H1 (cell line): ENCODE results near the gene TYW1B. TPM values are rescaled to one million over a fixed set of nuclear protein-coding genes. Genes with fewer than 3 reads are reported as not detected.
"Not testable (repeated sequence)": the region's sequence is repeated elsewhere in the genome, so short reads cannot be mapped to it uniquely, and the experiment has no call there.

Experiments
- CTCF ChIA-PET: fragments of 300-600 bp; sonication (Branson Sonifier 250); formaldehyde crosslinking; loops from one replicate; lab custom pipeline; 2021; ENCODE audit not compliant: partially characterized antibody; lab: Charles Lee
- POLR2A ChIA-PET: fragments of 300-600 bp; sonication (Branson Sonifier 250); formaldehyde crosslinking; loops from one replicate; lab custom pipeline; 2021; ENCODE audit warnings: inconsistent platforms; ENCODE audit not compliant: partially characterized antibody; lab: Charles Lee
- DNase-seq, 2 experiments: peaks; one replicate each; pipeline versions ENCODE4 v3.0.0 to v3.0.0-alpha.2; 2010 to 2022; ENCODE audit warnings: low spot score in 2 of 2, low read depth in 1 of 2, mixed read lengths in 1 of 2
- FAIRE-seq: peaks from 2 replicates; lab custom pipeline; 2011; peaks lifted over from hg19 to GRCh38; lab: Jason Lieb, UNC
- H2AFZ ChIP-seq: 2 replicates; pipeline ENCODE4 v1.8.1; 2012; ENCODE audit warnings: low read length, inconsistent platforms
- H2AK5ac ChIP-seq: 2 replicates; pipeline ENCODE4 v1.6.1; 2013; ENCODE audit warnings: low read depth, low read length
- H2BK120ac ChIP-seq: replicated peaks from 2 replicates; pipeline ENCODE3; 2013; ENCODE audit warnings: low read depth, low read length, inconsistent platforms
- H2BK12ac ChIP-seq: 2 replicates; pipeline ENCODE4 v1.6.1; 2013; ENCODE audit warnings: low read depth, low read length
- H2BK15ac ChIP-seq: 2 replicates; pipeline ENCODE4 v1.6.1; 2013; ENCODE audit warnings: low read length
- H2BK20ac ChIP-seq: 2 replicates; pipeline ENCODE4 v1.6.1; 2013; ENCODE audit warnings: low read length
- H2BK5ac ChIP-seq: 2 replicates; pipeline ENCODE4 v1.6.1; 2013; ENCODE audit warnings: low read depth, low read length
- H3K14ac ChIP-seq: 2 replicates; pipeline ENCODE4 v1.6.1; 2013; ENCODE audit warnings: inconsistent platforms; ENCODE audit not compliant: insufficient read length
- H3K18ac ChIP-seq: 2 replicates; pipeline ENCODE4 v1.6.1; 2013; ENCODE audit warnings: low read length; ENCODE audit errors: extremely low read depth
- H3K23ac ChIP-seq: 2 replicates; pipeline ENCODE4 v1.6.1; 2013; ENCODE audit warnings: inconsistent platforms; ENCODE audit not compliant: insufficient read length
- H3K23me2 ChIP-seq: 2 replicates; pipeline ENCODE4 v1.6.1; 2013; ENCODE audit warnings: low read depth, low read length
- H3K27ac ChIP-seq: 2 replicates; pipeline ENCODE4 v1.6.1; 2011; ENCODE audit warnings: low read depth, low read length, inconsistent platforms
- H3K27me3 ChIP-seq, 4 experiments: replicated peaks in 1 of 4; 1 replicate in 1 of 4; 2 replicates in 3 of 4; pipeline versions ENCODE4 v1.6.1 to v1.8.1; 2011 to 2013; ENCODE audit warnings: low read length in 3 of 4, mild to moderate bottlenecking in 3 of 4, inconsistent platforms in 2 of 4, mixed read lengths in 2 of 4, moderate library complexity in 1 of 4; ENCODE audit not compliant: control insufficient read depth in 3 of 4, insufficient read depth in 3 of 4; ENCODE audit errors: extremely low read depth in 1 of 4
- H3K36me3 ChIP-seq, 4 experiments: 2 replicates each; pipeline versions ENCODE4 v1.6.1 to v1.8.1; 2011 to 2013; ENCODE audit warnings: mild to moderate bottlenecking in 4 of 4, low read length in 3 of 4, moderate library complexity in 2 of 4, control low read depth in 1 of 4, inconsistent platforms in 1 of 4; ENCODE audit not compliant: insufficient read depth in 4 of 4, control insufficient read depth in 2 of 4
- H3K4ac ChIP-seq: replicated peaks from 2 replicates; pipeline ENCODE3; 2013; ENCODE audit warnings: low read length, low read depth, mixed read lengths, inconsistent platforms; ENCODE audit not compliant: insufficient read length
- H3K4me1 ChIP-seq, 4 experiments: replicated peaks in 1 of 4; 1 replicate in 1 of 4; 2 replicates in 3 of 4; pipeline versions ENCODE4 v1.6.1 to v1.8.1; 2011 to 2013; ENCODE audit warnings: low read length in 3 of 4, inconsistent platforms in 2 of 4, mixed read lengths in 1 of 4; ENCODE audit not compliant: insufficient read depth in 4 of 4, control insufficient read depth in 3 of 4
- H3K4me2 ChIP-seq, 2 experiments: 2 replicates each; pipeline versions ENCODE4 v1.6.1 to v1.8.1; 2011 to 2013; ENCODE audit warnings: low read depth in 2 of 2, low read length in 2 of 2, control low read depth in 1 of 2, inconsistent platforms in 1 of 2, mild to moderate bottlenecking in 1 of 2; ENCODE audit not compliant: insufficient read depth in 1 of 2
- H3K4me3 ChIP-seq, 4 experiments: fragments of 200-600, 300-600 bp in 1 of 4; sonication (generic), shearing (Covaris generic), sonication (Bioruptor Twin) in 1 of 4; 2 replicates each; pipeline versions ENCODE4 v1.5.1 to v1.8.1; 2011 to 2016; ENCODE audit warnings: low read length in 4 of 4, low read depth in 3 of 4, control low read depth in 2 of 4, inconsistent platforms in 2 of 4, mild to moderate bottlenecking in 2 of 4, mixed read lengths in 1 of 4, moderate library complexity in 1 of 4; ENCODE audit not compliant: insufficient read depth in 2 of 4; ENCODE audit errors: extremely low read depth in 1 of 4
- H3K56ac ChIP-seq: replicated peaks from 2 replicates; pipeline ENCODE3; 2013; ENCODE audit warnings: low read depth, mild to moderate bottlenecking, mixed read lengths, low read length, inconsistent platforms; ENCODE audit not compliant: insufficient read length
- H3K79me1 ChIP-seq: 2 replicates; pipeline ENCODE4 v1.6.1; 2013; ENCODE audit warnings: low read depth, low read length, control low read depth
- H3K79me2 ChIP-seq, 2 experiments: 2 replicates each; pipeline versions ENCODE4 v1.6.1 to v1.8.1; 2012 to 2013; ENCODE audit warnings: low read length in 2 of 2, mild to moderate bottlenecking in 2 of 2, inconsistent platforms in 1 of 2; ENCODE audit not compliant: insufficient read depth in 2 of 2, control insufficient read depth in 1 of 2
- H3K9ac ChIP-seq, 4 experiments: replicated peaks in 1 of 4; 1 replicate in 1 of 4; 2 replicates in 3 of 4; pipeline versions ENCODE4 v1.6.1 to v1.8.1; 2011 to 2013; ENCODE audit warnings: low read depth in 3 of 4, low read length in 3 of 4, control low read depth in 2 of 4, mild to moderate bottlenecking in 2 of 4, moderate library complexity in 2 of 4, inconsistent platforms in 1 of 4; ENCODE audit errors: extremely low read depth in 1 of 4
- H3K9me3 ChIP-seq, 2 experiments: 2 replicates each; pipeline versions ENCODE4 v1.6.1 to v1.8.1; 2012 to 2013; ENCODE audit warnings: mild to moderate bottlenecking in 2 of 2, moderate library complexity in 2 of 2, control low read depth in 1 of 2, inconsistent platforms in 1 of 2, low read depth in 1 of 2, low read length in 1 of 2, mixed read lengths in 1 of 2; ENCODE audit not compliant: insufficient read depth in 2 of 2
- H4K20me1 ChIP-seq, 2 experiments: replicated peaks in 1 of 2; 2 replicates each; pipeline versions ENCODE3 to v1.8.1; 2011 to 2013; ENCODE audit warnings: inconsistent platforms in 2 of 2, low read length in 2 of 2, mild to moderate bottlenecking in 1 of 2; ENCODE audit not compliant: insufficient read depth in 2 of 2, control insufficient read depth in 1 of 2
- H4K5ac ChIP-seq: 2 replicates; pipeline ENCODE4 v1.6.1; 2013; ENCODE audit warnings: low read length, low read depth, mixed read lengths, inconsistent platforms; ENCODE audit not compliant: insufficient read length
- H4K8ac ChIP-seq: 2 replicates; pipeline ENCODE4 v1.8.0; 2013; ENCODE audit warnings: mild to moderate bottlenecking, moderate library complexity, low read length, inconsistent platforms; ENCODE audit not compliant: insufficient read depth; ENCODE audit errors: extremely low read depth
- H4K91ac ChIP-seq: replicated peaks from 2 replicates; pipeline ENCODE3; 2013; ENCODE audit warnings: low read length, mixed read lengths, inconsistent platforms; ENCODE audit not compliant: insufficient read length
- WGBS, 2 experiments: shearing (Covaris generic) in 1 of 2; methylation state at CpG; one replicate each; pipeline versions ENCODE4 v1.1.6 to v1.1.7; 2013 to 2015; ENCODE audit warnings: low lambda C conversion rate in 2 of 2, mixed read lengths in 2 of 2, inconsistent platforms in 1 of 2, low coverage in 1 of 2, missing lambda C conversion rate in 1 of 2; ENCODE audit not compliant: insufficient replicate concordance in 2 of 2, insufficient coverage in 1 of 2, insufficient read length in 1 of 2; ENCODE audit errors: extremely low coverage in 1 of 2, missing lambda C conversion rate in 1 of 2; 5-methylcytosine and 5-hydroxymethylcytosine counted together
- polyA plus RNA-seq, 7 experiments: library from polyadenylated mRNA; depleted of rRNA in 3 of 7; stranded (reverse) in 5 of 7; unstranded in 2 of 7; fragments of >200 nt in 5 of 7; fragments of 200-250 nt in 2 of 7; gene quantifications; 1 replicate in 5 of 7; 2 replicates in 1 of 7; 4 replicates in 1 of 7; pipeline versions ENCODE4 v1.2.1 to v1.2.3, GENCODE V29; 2011 to 2013; ENCODE audit warnings: missing spikeins in 2 of 7, mixed read lengths in 2 of 7
- total RNA-seq: library from RNA; stranded (reverse); fragmentation: NEBNext Ultra II Directional; extraction: Animal tissue kit (Norgen Biotek cat#: 25700); gene quantifications from 2 replicates; pipeline ENCODE4 v1.2.1, GENCODE V29; 2021

Gene TYW1B
- total and polyA plus RNA-seq, 2 of the 8 experiments (the other 6 are each of a cell fraction or from before 2014, with no cell fraction given), result 6.8 to 12.6 TPM

DNA sequence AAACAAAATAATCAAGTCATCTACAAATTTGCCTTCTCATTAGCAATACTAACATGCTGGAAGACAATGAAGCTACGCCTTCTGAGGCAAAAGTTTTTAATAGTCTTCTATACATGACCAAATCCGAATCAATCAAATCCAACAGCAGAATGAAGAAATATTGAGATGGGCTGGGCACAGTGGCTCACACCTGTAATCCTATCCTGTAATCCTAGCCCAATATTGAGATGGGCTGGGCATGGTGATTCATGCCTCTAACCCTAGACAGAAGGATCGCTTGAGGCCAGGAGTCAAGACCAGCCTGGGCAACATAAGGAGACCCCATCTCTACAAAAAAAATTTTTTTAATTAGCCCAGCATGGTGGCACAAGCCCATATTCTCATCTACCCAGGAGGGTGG, 5.5 kb downstream of the TYW1B start:
- H3K9ac ChIP-seq, H4K8ac ChIP-seq, DNase-seq, H4K91ac ChIP-seq, H3K4me1 ChIP-seq, H3K56ac ChIP-seq, H4K20me1 ChIP-seq, H3K4me2 ChIP-seq, POLR2A ChIA-PET, H3K79me1 ChIP-seq, H2BK120ac ChIP-seq, H2BK5ac ChIP-seq, H4K5ac ChIP-seq, H2AK5ac ChIP-seq, H2BK20ac ChIP-seq, H2BK12ac ChIP-seq, H3K27me3 ChIP-seq, H3K36me3 ChIP-seq, H3K9me3 ChIP-seq, H3K4ac ChIP-seq, H3K23me2 ChIP-seq, H3K18ac ChIP-seq, H3K14ac ChIP-seq, H3K4me3 ChIP-seq, H3K23ac ChIP-seq, H2AFZ ChIP-seq, H2BK15ac ChIP-seq, H3K27ac ChIP-seq, FAIRE-seq: not testable (repeated sequence)
- CTCF ChIA-PET, result interaction anchor here (0.7 to 1.0 kb wide), 2 partner anchors 19 to 72 kb away, joined by 3 read pairs; no protein-coding TSS in a partner anchor
- WGBS, 2 experiments, result 90% methylated on average over 3 of the region's 3 CpGs; no CpG with 5 or more reads in 1 of the 2 experiments
- peaks cover 0 to 31% of the 10 kb centered on the region in 2 experiments; a peak in 2 of 4 replicates for H3K79me2 ChIP-seq
